Measurements from ENCODE around the gene CXorf38. TPM values are rescaled to one million over a fixed set of nuclear protein-coding genes. Genes with fewer than 3 reads are reported as not detected.

CXorf38 gene, protein sequence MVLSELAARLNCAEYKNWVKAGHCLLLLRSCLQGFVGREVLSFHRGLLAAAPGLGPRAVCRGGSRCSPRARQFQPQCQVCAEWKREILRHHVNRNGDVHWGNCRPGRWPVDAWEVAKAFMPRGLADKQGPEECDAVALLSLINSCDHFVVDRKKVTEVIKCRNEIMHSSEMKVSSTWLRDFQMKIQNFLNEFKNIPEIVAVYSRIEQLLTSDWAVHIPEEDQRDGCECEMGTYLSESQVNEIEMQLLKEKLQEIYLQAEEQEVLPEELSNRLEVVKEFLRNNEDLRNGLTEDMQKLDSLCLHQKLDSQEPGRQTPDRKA
- total RNA-seq: 4.4 and 12.6 TPM in 2 replicates

GRCh38 chrX:40647307-40648197 is at the start of gene CXorf38:
Gene CXorf38 (minus strand): TSS chrX:40647561. CDS start chrX:40647520, 41 bp downstream.

GRCh38 chrX:40623139-40623536 is 24.2 kb downstream of the CXorf38 start, which contains the start of gene MPC1L:
Gene MPC1L (plus strand): TSS chrX:40623428. CDS start chrX:40623566, 138 bp downstream.

GRCh38 chrX:40580537-40581335 is 66.6 kb downstream of the CXorf38 start, which contains the start of gene ATP6AP2:
Gene ATP6AP2 (plus strand): TSS chrX:40580970. CDS start chrX:40581066, 96 bp downstream.

Other genes with a start within 250 kb of the CXorf38 start
- gene ATP6AP2, start 66.6 kb downstream of the CXorf38 start, total RNA-seq: 90.9 and 124 TPM in 2 replicates
- not detected in 2 replicates for gene MPC1L, start 24.1 kb downstream of the CXorf38 start, total RNA-seq
- gene MED14, start 88.0 kb upstream of the CXorf38 start, total RNA-seq: 24.7 and 31.4 TPM in 2 replicates

Data from placental pericyte (primary cell).